Measurements from ENCODE around the gene HIF1A.
"Not testable (repeated sequence)": the region's sequence is repeated elsewhere in the genome, so short reads cannot be mapped to it uniquely, and the experiment has no call there.

The HIF1A gene

GRCh38 chr14:61706096-61706690 is 10.9 kb downstream of the HIF1A start:
- DNase-seq (ENCODE audit: low read depth in 1 of 2, low spot score in 1 of 2), result no peak

- DNase-seq (ENCODE audit: low read depth in 1 of 2, low spot score in 1 of 2), result not testable (repeated sequence)
Measured at GRCh38 chr14:61707774-61708173, 12.5 kb downstream of the HIF1A start.

- not testable (repeated sequence) for DNase-seq (ENCODE audit: low read depth in 1 of 2, low spot score in 1 of 2)
Measured at GRCh38 chr14:61708693-61709092, 13.4 kb downstream of the HIF1A start.

- no peak for DNase-seq (ENCODE audit: low read depth in 1 of 2, low spot score in 1 of 2)
Measured at GRCh38 chr14:61710853-61711817, 15.8 kb downstream of the HIF1A start.

- DNase-seq (ENCODE audit: low read depth in 1 of 2, low spot score in 1 of 2), result no peak
Measured at GRCh38 chr14:61712137-61712536, 16.8 kb downstream of the HIF1A start.

- DNase-seq (ENCODE audit: low read depth in 1 of 2, low spot score in 1 of 2), result no peak
Measured at GRCh38 chr14:61713724-61714437, 18.6 kb downstream of the HIF1A start.

GRCh38 chr14:61716956-61717355 is 21.6 kb downstream of the HIF1A start:
- no peak for DNase-seq (ENCODE audit: low read depth in 1 of 2, low spot score in 1 of 2)

GRCh38 chr14:61718039-61718438 is 22.7 kb downstream of the HIF1A start:
- no peak for DNase-seq (ENCODE audit: low read depth in 1 of 2, low spot score in 1 of 2)

GRCh38 chr14:61719344-61720293 is 24.3 kb downstream of the HIF1A start:
- no peak for DNase-seq (ENCODE audit: low read depth in 1 of 2, low spot score in 1 of 2)

- DNase-seq (ENCODE audit: low read depth in 1 of 2, low spot score in 1 of 2), result no peak
Measured at GRCh38 chr14:61720294-61720661, 25.0 kb downstream of the HIF1A start.

- no peak for DNase-seq (ENCODE audit: low read depth in 1 of 2, low spot score in 1 of 2)
Measured at GRCh38 chr14:61720741-61721140, 25.4 kb downstream of the HIF1A start.

- DNase-seq (ENCODE audit: low read depth in 1 of 2, low spot score in 1 of 2), result no peak
Measured at GRCh38 chr14:61724133-61724532, 28.8 kb downstream of the HIF1A start.

- DNase-seq (ENCODE audit: low read depth in 1 of 2, low spot score in 1 of 2), result no peak
Measured at GRCh38 chr14:61726778-61727658, 31.7 kb downstream of the HIF1A start.

- DNase-seq (ENCODE audit: low read depth in 1 of 2, low spot score in 1 of 2), result no peak
Measured at GRCh38 chr14:61730756-61731373, 35.6 kb downstream of the HIF1A start.

GRCh38 chr14:61733972-61734371 is 38.7 kb downstream of the HIF1A start:
- DNase-seq (ENCODE audit: low read depth in 1 of 2, low spot score in 1 of 2), result no peak

- DNase-seq (ENCODE audit: low read depth in 1 of 2, low spot score in 1 of 2), result no peak
Measured at GRCh38 chr14:61736751-61737150, 41.4 kb downstream of the HIF1A start.

GRCh38 chr14:61737915-61738314 is 42.6 kb downstream of the HIF1A start:
- DNase-seq (ENCODE audit: low read depth in 1 of 2, low spot score in 1 of 2), result no peak

- no peak for DNase-seq (ENCODE audit: low read depth in 1 of 2, low spot score in 1 of 2)
Measured at GRCh38 chr14:61739133-61739532, 43.8 kb downstream of the HIF1A start.

- DNase-seq (ENCODE audit: low read depth in 1 of 2, low spot score in 1 of 2), result no peak
Measured at GRCh38 chr14:61742371-61742770, 47.1 kb downstream of the HIF1A start.
